ENCODE measurements around the gene AMFR. TPM values are rescaled to one million over a fixed set of nuclear protein-coding genes. Genes with fewer than 3 reads are reported as not detected.

The AMFR gene
- total and polyA plus RNA-seq, 2 of the 13 experiments (the other 11 are each of a cell fraction or from before 2014, with no cell fraction given) = 52.9 to 108 TPM

DNA sequence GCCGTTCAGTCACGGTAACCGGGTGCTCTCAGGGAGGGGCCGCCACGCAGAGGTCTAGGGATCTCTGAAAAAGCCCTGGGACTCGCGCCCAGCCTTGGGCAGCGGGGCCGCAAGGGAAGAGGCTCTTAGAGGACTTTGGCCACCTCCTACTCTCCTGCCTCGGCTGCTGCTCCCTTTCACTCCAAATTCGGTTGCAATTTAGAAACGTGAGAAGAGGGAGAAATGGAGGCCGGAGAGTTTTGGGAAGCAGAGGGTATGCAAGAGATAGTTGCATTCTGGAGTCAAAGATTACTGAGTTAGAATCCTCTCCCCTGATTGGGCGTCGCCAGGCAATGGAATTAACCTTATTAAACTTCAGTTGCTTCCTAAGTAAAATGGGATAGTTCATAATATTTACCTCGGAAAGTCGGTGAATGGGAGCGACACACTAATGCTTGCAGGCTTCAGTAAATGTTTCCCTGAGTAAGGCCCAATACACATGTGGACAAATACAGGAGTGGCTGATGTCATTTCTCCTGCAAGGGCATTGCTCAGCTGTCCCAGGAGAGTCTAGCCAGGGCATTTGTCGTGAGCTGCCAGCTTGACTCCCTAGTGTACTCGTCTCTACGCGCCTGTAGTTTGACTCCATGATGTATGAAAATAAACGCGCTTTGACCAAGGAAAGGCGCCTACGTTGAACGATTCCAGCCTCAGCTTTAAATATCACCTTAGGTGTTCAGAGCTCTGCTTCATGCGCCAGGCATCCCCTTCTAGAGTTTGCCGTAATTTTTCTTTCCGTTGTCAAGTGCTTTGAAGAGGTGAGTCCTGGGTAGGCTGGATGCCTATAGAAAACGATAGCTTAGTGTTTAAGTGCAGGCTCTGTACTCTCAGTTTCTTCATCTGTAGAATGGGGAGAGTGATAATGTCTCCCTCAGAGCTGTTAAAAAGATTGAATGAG, 26.7 kb upstream of the AMFR start (continued):
- TF ChIP-seq, protein P1, sequence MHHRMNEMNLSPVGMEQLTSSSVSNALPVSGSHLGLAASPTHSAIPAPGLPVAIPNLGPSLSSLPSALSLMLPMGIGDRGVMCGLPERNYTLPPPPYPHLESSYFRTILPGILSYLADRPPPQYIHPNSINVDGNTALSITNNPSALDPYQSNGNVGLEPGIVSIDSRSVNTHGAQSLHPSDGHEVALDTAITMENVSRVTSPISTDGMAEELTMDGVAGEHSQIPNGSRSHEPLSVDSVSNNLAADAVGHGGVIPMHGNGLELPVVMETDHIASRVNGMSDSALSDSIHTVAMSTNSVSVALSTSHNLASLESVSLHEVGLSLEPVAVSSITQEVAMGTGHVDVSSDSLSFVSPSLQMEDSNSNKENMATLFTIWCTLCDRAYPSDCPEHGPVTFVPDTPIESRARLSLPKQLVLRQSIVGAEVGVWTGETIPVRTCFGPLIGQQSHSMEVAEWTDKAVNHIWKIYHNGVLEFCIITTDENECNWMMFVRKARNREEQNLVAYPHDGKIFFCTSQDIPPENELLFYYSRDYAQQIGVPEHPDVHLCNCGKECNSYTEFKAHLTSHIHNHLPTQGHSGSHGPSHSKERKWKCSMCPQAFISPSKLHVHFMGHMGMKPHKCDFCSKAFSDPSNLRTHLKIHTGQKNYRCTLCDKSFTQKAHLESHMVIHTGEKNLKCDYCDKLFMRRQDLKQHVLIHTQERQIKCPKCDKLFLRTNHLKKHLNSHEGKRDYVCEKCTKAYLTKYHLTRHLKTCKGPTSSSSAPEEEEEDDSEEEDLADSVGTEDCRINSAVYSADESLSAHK (CRISPR knock-in tag; IDR thresholded peaks at IDR 0.05; ENCODE audit: borderline replicate concordance) = no peak
- TF ChIP-seq NR2C2 (CRISPR knock-in tag; IDR thresholded peaks at IDR 0.05; ENCODE audit: borderline replicate concordance) (no peak), YEATS4 (CRISPR knock-in tag; IDR thresholded peaks at IDR 0.05; ENCODE audit: borderline replicate concordance) (peak; percentile 67; the same call in 1 of the 2 replicates)
- TF ChIP-seq, protein P2, sequence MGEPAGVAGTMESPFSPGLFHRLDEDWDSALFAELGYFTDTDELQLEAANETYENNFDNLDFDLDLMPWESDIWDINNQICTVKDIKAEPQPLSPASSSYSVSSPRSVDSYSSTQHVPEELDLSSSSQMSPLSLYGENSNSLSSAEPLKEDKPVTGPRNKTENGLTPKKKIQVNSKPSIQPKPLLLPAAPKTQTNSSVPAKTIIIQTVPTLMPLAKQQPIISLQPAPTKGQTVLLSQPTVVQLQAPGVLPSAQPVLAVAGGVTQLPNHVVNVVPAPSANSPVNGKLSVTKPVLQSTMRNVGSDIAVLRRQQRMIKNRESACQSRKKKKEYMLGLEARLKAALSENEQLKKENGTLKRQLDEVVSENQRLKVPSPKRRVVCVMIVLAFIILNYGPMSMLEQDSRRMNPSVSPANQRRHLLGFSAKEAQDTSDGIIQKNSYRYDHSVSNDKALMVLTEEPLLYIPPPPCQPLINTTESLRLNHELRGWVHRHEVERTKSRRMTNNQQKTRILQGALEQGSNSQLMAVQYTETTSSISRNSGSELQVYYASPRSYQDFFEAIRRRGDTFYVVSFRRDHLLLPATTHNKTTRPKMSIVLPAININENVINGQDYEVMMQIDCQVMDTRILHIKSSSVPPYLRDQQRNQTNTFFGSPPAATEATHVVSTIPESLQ (CRISPR knock-in tag; conservative IDR thresholded peaks at IDR 0.05) = no peak
- TF ChIP-seq, protein P3, sequence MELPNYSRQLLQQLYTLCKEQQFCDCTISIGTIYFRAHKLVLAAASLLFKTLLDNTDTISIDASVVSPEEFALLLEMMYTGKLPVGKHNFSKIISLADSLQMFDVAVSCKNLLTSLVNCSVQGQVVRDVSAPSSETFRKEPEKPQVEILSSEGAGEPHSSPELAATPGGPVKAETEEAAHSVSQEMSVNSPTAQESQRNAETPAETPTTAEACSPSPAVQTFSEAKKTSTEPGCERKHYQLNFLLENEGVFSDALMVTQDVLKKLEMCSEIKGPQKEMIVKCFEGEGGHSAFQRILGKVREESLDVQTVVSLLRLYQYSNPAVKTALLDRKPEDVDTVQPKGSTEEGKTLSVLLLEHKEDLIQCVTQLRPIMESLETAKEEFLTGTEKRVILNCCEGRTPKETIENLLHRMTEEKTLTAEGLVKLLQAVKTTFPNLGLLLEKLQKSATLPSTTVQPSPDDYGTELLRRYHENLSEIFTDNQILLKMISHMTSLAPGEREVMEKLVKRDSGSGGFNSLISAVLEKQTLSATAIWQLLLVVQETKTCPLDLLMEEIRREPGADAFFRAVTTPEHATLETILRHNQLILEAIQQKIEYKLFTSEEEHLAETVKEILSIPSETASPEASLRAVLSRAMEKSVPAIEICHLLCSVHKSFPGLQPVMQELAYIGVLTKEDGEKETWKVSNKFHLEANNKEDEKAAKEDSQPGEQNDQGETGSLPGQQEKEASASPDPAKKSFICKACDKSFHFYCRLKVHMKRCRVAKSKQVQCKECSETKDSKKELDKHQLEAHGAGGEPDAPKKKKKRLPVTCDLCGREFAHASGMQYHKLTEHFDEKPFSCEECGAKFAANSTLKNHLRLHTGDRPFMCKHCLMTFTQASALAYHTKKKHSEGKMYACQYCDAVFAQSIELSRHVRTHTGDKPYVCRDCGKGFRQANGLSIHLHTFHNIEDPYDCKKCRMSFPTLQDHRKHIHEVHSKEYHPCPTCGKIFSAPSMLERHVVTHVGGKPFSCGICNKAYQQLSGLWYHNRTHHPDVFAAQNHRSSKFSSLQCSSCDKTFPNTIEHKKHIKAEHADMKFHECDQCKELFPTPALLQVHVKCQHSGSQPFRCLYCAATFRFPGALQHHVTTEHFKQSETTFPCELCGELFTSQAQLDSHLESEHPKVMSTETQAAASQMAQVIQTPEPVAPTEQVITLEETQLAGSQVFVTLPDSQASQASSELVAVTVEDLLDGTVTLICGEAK (IDR thresholded peaks at IDR 0.05) = no peak
- TF ChIP-seq, protein P3 (CRISPR knock-in tag; IDR thresholded peaks at IDR 0.05) = no peak
- TF ChIP-seq, protein P4, sequence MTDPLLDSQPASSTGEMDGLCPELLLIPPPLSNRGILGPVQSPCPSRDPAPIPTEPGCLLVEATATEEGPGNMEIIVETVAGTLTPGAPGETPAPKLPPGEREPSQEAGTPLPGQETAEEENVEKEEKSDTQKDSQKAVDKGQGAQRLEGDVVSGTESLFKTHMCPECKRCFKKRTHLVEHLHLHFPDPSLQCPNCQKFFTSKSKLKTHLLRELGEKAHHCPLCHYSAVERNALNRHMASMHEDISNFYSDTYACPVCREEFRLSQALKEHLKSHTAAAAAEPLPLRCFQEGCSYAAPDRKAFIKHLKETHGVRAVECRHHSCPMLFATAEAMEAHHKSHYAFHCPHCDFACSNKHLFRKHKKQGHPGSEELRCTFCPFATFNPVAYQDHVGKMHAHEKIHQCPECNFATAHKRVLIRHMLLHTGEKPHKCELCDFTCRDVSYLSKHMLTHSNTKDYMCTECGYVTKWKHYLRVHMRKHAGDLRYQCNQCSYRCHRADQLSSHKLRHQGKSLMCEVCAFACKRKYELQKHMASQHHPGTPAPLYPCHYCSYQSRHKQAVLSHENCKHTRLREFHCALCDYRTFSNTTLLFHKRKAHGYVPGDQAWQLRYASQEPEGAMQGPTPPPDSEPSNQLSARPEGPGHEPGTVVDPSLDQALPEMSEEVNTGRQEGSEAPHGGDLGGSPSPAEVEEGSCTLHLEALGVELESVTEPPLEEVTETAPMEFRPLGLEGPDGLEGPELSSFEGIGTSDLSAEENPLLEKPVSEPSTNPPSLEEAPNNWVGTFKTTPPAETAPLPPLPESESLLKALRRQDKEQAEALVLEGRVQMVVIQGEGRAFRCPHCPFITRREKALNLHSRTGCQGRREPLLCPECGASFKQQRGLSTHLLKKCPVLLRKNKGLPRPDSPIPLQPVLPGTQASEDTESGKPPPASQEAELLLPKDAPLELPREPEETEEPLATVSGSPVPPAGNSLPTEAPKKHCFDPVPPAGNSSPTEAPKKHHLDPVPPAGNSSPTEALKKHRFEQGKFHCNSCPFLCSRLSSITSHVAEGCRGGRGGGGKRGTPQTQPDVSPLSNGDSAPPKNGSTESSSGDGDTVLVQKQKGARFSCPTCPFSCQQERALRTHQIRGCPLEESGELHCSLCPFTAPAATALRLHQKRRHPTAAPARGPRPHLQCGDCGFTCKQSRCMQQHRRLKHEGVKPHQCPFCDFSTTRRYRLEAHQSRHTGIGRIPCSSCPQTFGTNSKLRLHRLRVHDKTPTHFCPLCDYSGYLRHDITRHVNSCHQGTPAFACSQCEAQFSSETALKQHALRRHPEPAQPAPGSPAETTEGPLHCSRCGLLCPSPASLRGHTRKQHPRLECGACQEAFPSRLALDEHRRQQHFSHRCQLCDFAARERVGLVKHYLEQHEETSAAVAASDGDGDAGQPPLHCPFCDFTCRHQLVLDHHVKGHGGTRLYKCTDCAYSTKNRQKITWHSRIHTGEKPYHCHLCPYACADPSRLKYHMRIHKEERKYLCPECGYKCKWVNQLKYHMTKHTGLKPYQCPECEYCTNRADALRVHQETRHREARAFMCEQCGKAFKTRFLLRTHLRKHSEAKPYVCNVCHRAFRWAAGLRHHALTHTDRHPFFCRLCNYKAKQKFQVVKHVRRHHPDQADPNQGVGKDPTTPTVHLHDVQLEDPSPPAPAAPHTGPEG (CRISPR knock-in tag; IDR thresholded peaks at IDR 0.05) = no peak
